Keratinocyte (primary cell): ENCODE measurements around the gene TNIP1. TPM values are rescaled to one million over a fixed set of nuclear protein-coding genes. Genes with fewer than 3 reads are reported as not detected.

Experiments
- DNase-seq: peaks from one replicate; pipeline ENCODE4 v3.0.0-alpha.2; 2011; ENCODE audit warnings: low read depth, missing footprints, low spot score
- FAIRE-seq: peaks from 2 replicates; lab custom pipeline; 2011; peaks lifted over from hg19 to GRCh38; lab: Jason Lieb, UNC
- H2AFZ ChIP-seq: 2 replicates; pipeline ENCODE4 v1.6.0; 2012; ENCODE audit warnings: low read length, control low read depth, inconsistent platforms; ENCODE audit not compliant: control insufficient read depth
- H3K27ac ChIP-seq: 2 replicates; pipeline ENCODE4 v1.5.1; 2011; ENCODE audit warnings: low read length; ENCODE audit not compliant: control insufficient read depth, insufficient read depth
- H3K27me3 ChIP-seq: 3 replicates; pipeline ENCODE4 v1.6.0; 2011; ENCODE audit warnings: low read length; ENCODE audit not compliant: control insufficient read depth, insufficient read depth; ENCODE audit errors: extremely low read depth
- H3K36me3 ChIP-seq, 2 experiments: 2 replicates in 1 of 2; 3 replicates in 1 of 2; pipeline ENCODE4 v1.5.1; 2011; ENCODE audit warnings: low read length in 2 of 2, mild to moderate bottlenecking in 1 of 2; ENCODE audit not compliant: control insufficient read depth in 2 of 2, insufficient read depth in 2 of 2; ENCODE audit errors: extremely low read depth in 1 of 2
- H3K4me1 ChIP-seq: 3 replicates; pipeline ENCODE4 v1.5.1; 2011; ENCODE audit warnings: low read length; ENCODE audit not compliant: control insufficient read depth, insufficient read depth; ENCODE audit errors: extremely low read depth
- H3K4me2 ChIP-seq: 3 replicates; pipeline ENCODE4 v1.6.0; 2011; ENCODE audit warnings: low read depth, low read length; ENCODE audit not compliant: control insufficient read depth, insufficient read depth; ENCODE audit errors: extremely low read depth
- H3K4me3 ChIP-seq, 3 experiments: fragments of 200-600 bp in 1 of 3; sonication (generic) in 1 of 3; 2 replicates in 2 of 3; 3 replicates in 1 of 3; pipeline ENCODE4 v1.5.1; 2011 to 2016; ENCODE audit warnings: low read length in 3 of 3, mild to moderate bottlenecking in 3 of 3, control low read depth in 2 of 3, inconsistent platforms in 1 of 3, low read depth in 1 of 3, mixed read lengths in 1 of 3, mixed run types in 1 of 3, moderate library complexity in 1 of 3; ENCODE audit not compliant: control insufficient read depth in 2 of 3, insufficient read depth in 2 of 3; ENCODE audit errors: extremely low read depth in 1 of 3
- H3K79me2 ChIP-seq: 2 replicates; pipeline ENCODE4 v1.6.0; 2012; ENCODE audit warnings: low read length; ENCODE audit not compliant: control insufficient read depth, insufficient read depth
- H3K9ac ChIP-seq: 3 replicates; pipeline ENCODE4 v1.6.0; 2011; ENCODE audit warnings: low read length; ENCODE audit not compliant: control insufficient read depth, insufficient read depth; ENCODE audit errors: extremely low read depth
- H3K9me1 ChIP-seq: 3 replicates; pipeline ENCODE4 v1.6.0; 2011; ENCODE audit warnings: low read length; ENCODE audit not compliant: control insufficient read depth, insufficient read depth; ENCODE audit errors: extremely low read depth
- H3K9me3 ChIP-seq: 2 replicates; pipeline ENCODE4 v1.5.1; 2012; ENCODE audit warnings: low read depth, low read length; ENCODE audit not compliant: control insufficient read depth
- H4K20me1 ChIP-seq: 3 replicates; pipeline ENCODE4 v1.6.0; 2011; ENCODE audit warnings: low read length; ENCODE audit not compliant: control insufficient read depth, insufficient read depth; ENCODE audit errors: extremely low read depth
- CTCF ChIP-seq, 3 experiments: IDR thresholded peaks in 1 of 3; conservative IDR thresholded peaks in 1 of 3; optimal IDR thresholded peaks in 1 of 3; 2 replicates in 2 of 3; 3 replicates in 1 of 3; pipeline versions ENCODE3 to v1.5.1; 2011; ENCODE audit warnings: low read length in 3 of 3, mild to moderate bottlenecking in 3 of 3, moderate library complexity in 2 of 3, control low read depth in 1 of 3, inconsistent platforms in 1 of 3; ENCODE audit not compliant: insufficient read depth in 2 of 3; ENCODE audit errors: extremely low read depth in 1 of 3
- EZH2 ChIP-seq: IDR thresholded peaks from one replicate; pipeline ENCODE4 v1.6.1; 2012; ENCODE audit warnings: inconsistent platforms, mild to moderate bottlenecking, low read length, moderate library complexity
- dilution Hi-C: fragments of 300-500 bp; cut with MboI; formaldehyde crosslinking; loops from one replicate; pipeline ENCODE4 v1.7.0; 2020; ENCODE audit warnings: low sequenced_read_pairs; ENCODE audit not compliant: extremely low pct_ligation_motif_present
- polyA plus RNA-seq, 5 experiments: library from polyadenylated mRNA; depleted of rRNA in 3 of 5; stranded (reverse) in 3 of 5; stranded (forward) in 1 of 5; unstranded in 1 of 5; fragments of >200 nt; gene quantifications; 1 replicate in 1 of 5; 2 replicates in 3 of 5; 3 replicates in 1 of 5; pipeline versions ENCODE4 v1.2.1 to v1.2.3, GENCODE V29; 2011 to 2012; ENCODE audit warnings: missing spikeins in 2 of 5, low read depth in 1 of 5, low replicate concordance in 1 of 5

Gene TNIP1
- polyA plus RNA-seq, 1 donor (not counting 4 experiments of a cell fraction or from before 2014, with no cell fraction given): 47.9 TPM

GRCh38 chr5:151101151-151101550 lies 20.3 kb upstream of the TNIP1 start:
- no peak overlapping the region for H3K9ac ChIP-seq
- no peak for FAIRE-seq
- H2AFZ ChIP-seq: no peak overlapping the region
- H3K36me3 ChIP-seq: no peaks in the 10 kb centered on the region
- no peak overlapping the region for H3K27ac ChIP-seq
- H3K4me1 ChIP-seq: no peaks in the 10 kb centered on the region
- no peaks in the 10 kb centered on the region for H3K27me3 ChIP-seq
- H3K9me3 ChIP-seq: no peaks in the 10 kb centered on the region
- no peak overlapping the region for H3K4me3 ChIP-seq
- no peaks in the 10 kb centered on the region for H4K20me1 ChIP-seq
- no peaks in the 10 kb centered on the region for H3K79me2 ChIP-seq
- TF ChIP-seq EZH2 (no peak), CTCF (optimal IDR thresholded peaks at IDR 0.05 in 1 of 3, IDR thresholded peaks at IDR 0.05 in 1 of 3, conservative IDR thresholded peaks at IDR 0.05 in 1 of 3; ENCODE audit: extremely low read depth in 1 of 3, insufficient read depth in 2 of 3, low read length in 3 of 3) (no peak)
- no peak for DNase-seq
- no peaks in the 10 kb centered on the region for H3K9me1 ChIP-seq
- dilution Hi-C loops: no loop called here
- H3K4me2 ChIP-seq: no peak overlapping the region

GRCh38 chr5:151100681-151101080 lies 19.8 kb upstream of the TNIP1 start:
- no peaks in the 10 kb centered on the region for H3K9me3 ChIP-seq
- no peak for TF ChIP-seq EZH2
- no peak for TF ChIP-seq CTCF (optimal IDR thresholded peaks at IDR 0.05 in 1 of 3, IDR thresholded peaks at IDR 0.05 in 1 of 3, conservative IDR thresholded peaks at IDR 0.05 in 1 of 3; ENCODE audit: extremely low read depth in 1 of 3, insufficient read depth in 2 of 3, low read length in 3 of 3)
- dilution Hi-C loops: no loop called here
- no peaks in the 10 kb centered on the region for H4K20me1 ChIP-seq
- H2AFZ ChIP-seq: no peak overlapping the region
- H3K79me2 ChIP-seq: no peaks in the 10 kb centered on the region
- peaks cover 4% of the 10 kb centered on the region for H3K4me1 ChIP-seq
- no peaks in the 10 kb centered on the region for H3K9me1 ChIP-seq
- no peaks in the 10 kb centered on the region for H3K36me3 ChIP-seq
- H3K9ac ChIP-seq: no peak overlapping the region
- H3K4me3 ChIP-seq: no peak overlapping the region
- DNase-seq: no peak
- no peaks in the 10 kb centered on the region for H3K27me3 ChIP-seq
- H3K27ac ChIP-seq: no peak overlapping the region
- no peak overlapping the region for H3K4me2 ChIP-seq
- FAIRE-seq: no peak
